Measurements from ENCODE around the gene PIK3C2A. TPM values are rescaled to one million over a fixed set of nuclear protein-coding genes. Genes with fewer than 3 reads are reported as not detected.

PIK3C2A gene
- total RNA-seq, 1 donor from 2014 or later, result 84.9 TPM

GRCh38 chr11:17197431-17197898, 10.3 kb downstream of the PIK3C2A start:
- Mint-ChIP-seq H3K4me3 (ENCODE audit: unreplicated experiment) (no peak overlapping the region), H3K27ac (ENCODE audit: unreplicated experiment) (no peak overlapping the region), H3K27me3 (ENCODE audit: low read depth, unreplicated experiment) (no peaks in the 10 kb centered on the region), H3K36me3 (ENCODE audit: low read depth, unreplicated experiment) (peaks cover 13% of the 10 kb centered on the region), H3K4me1 (ENCODE audit: low read depth, unreplicated experiment) (peaks cover 6% of the 10 kb centered on the region), H3K9me3 (ENCODE audit: unreplicated experiment) (no peaks in the 10 kb centered on the region)
- no peak for TF ChIP-seq CTCF (IDR thresholded peaks at IDR 0.05; ENCODE audit: insufficient read depth, low read depth, low read length)
- TF ChIP-seq EZH2 (IDR thresholded peaks at IDR 0.05; ENCODE audit: insufficient read depth, low read length), result no peak
- Histone ChIP-seq H3K4me3 (ENCODE audit: insufficient read depth, low read depth, low read length) (no peak overlapping the region), H3K36me3 (ENCODE audit: insufficient read depth, low read length) (peaks cover 6% of the 10 kb centered on the region), H4K20me1 (ENCODE audit: insufficient read depth, low read length) (peaks cover 49% of the 10 kb centered on the region), H3K9ac (ENCODE audit: low read length) (no peak overlapping the region), H2AFZ (ENCODE audit: low read depth, low read length) (no peak overlapping the region), H3K27ac (ENCODE audit: low read depth, low read length) (no peak overlapping the region), H3K27me3 (ENCODE audit: insufficient read depth, low read length) (no peaks in the 10 kb centered on the region), H3K4me2 (ENCODE audit: low read length) (peak overlapping the region; percentile 43), H3K79me2 (ENCODE audit: insufficient read depth, low read length) (peaks cover 78% of the 10 kb centered on the region), H3K4me1 (ENCODE audit: insufficient read depth, low read length) (no peaks in the 10 kb centered on the region), H3K9me3 (ENCODE audit: insufficient read depth, low read depth, low read length) (no peaks in the 10 kb centered on the region)
- DNase-seq (ENCODE audit: low read depth), result peak; percentile 36
- peak; percentile 65 for FAIRE-seq

GRCh38 chr11:17188675-17189074, 19.1 kb downstream of the PIK3C2A start:
- H3K36me3 Mint-ChIP-seq (ENCODE audit: low read depth, unreplicated experiment), result peaks cover 15% of the 10 kb centered on the region
- no peak for DNase-seq (ENCODE audit: low read depth)
- Histone ChIP-seq H3K9ac (ENCODE audit: low read length) (no peak overlapping the region), H3K36me3 (ENCODE audit: insufficient read depth, low read length) (no peaks in the 10 kb centered on the region), H3K27me3 (ENCODE audit: insufficient read depth, low read length) (no peaks in the 10 kb centered on the region), H3K9me3 (ENCODE audit: insufficient read depth, low read depth, low read length) (no peaks in the 10 kb centered on the region), H3K27ac (ENCODE audit: low read depth, low read length) (no peak overlapping the region), H4K20me1 (ENCODE audit: insufficient read depth, low read length) (peaks cover 40% of the 10 kb centered on the region), H3K4me2 (ENCODE audit: low read length) (no peak overlapping the region), H3K79me2 (ENCODE audit: insufficient read depth, low read length) (peaks cover 46% of the 10 kb centered on the region), H3K4me3 (ENCODE audit: insufficient read depth, low read depth, low read length) (no peak overlapping the region), H2AFZ (ENCODE audit: low read depth, low read length) (no peak overlapping the region), H3K4me1 (ENCODE audit: insufficient read depth, low read length) (no peaks in the 10 kb centered on the region)
- no peaks in the 10 kb centered on the region for H3K27me3 Mint-ChIP-seq (ENCODE audit: low read depth, unreplicated experiment)
- no peak overlapping the region for H3K4me3 Mint-ChIP-seq (ENCODE audit: unreplicated experiment)
- no peaks in the 10 kb centered on the region for H3K9me3 Mint-ChIP-seq (ENCODE audit: unreplicated experiment)
- peaks cover 10% of the 10 kb centered on the region for H3K4me1 Mint-ChIP-seq (ENCODE audit: low read depth, unreplicated experiment)
- FAIRE-seq, result no peak
- no peak for TF ChIP-seq EZH2 (IDR thresholded peaks at IDR 0.05; ENCODE audit: insufficient read depth, low read length)
- TF ChIP-seq CTCF (IDR thresholded peaks at IDR 0.05; ENCODE audit: insufficient read depth, low read depth, low read length), result no peak
- H3K27ac Mint-ChIP-seq (ENCODE audit: unreplicated experiment), result peak overlapping the region; percentile 4

- H3K36me3 ChIP-seq (ENCODE audit: insufficient read depth, low read length), result no peaks in the 10 kb centered on the region
- H3K36me3 Mint-ChIP-seq (ENCODE audit: low read depth, unreplicated experiment), result peaks cover 11% of the 10 kb centered on the region
- peaks cover 50% of the 10 kb centered on the region for H4K20me1 ChIP-seq (ENCODE audit: insufficient read depth, low read length)
- TF ChIP-seq EZH2 (IDR thresholded peaks at IDR 0.05; ENCODE audit: insufficient read depth, low read length), result no peak
- TF ChIP-seq CTCF (IDR thresholded peaks at IDR 0.05; ENCODE audit: insufficient read depth, low read depth, low read length), result no peak
- H3K9ac ChIP-seq (ENCODE audit: low read length), result no peak overlapping the region
- H3K4me1 ChIP-seq (ENCODE audit: insufficient read depth, low read length), result no peaks in the 10 kb centered on the region
- no peaks in the 10 kb centered on the region for H3K9me3 ChIP-seq (ENCODE audit: insufficient read depth, low read depth, low read length)
- no peak overlapping the region for H2AFZ ChIP-seq (ENCODE audit: low read depth, low read length)
- H3K9me3 Mint-ChIP-seq (ENCODE audit: unreplicated experiment), result no peaks in the 10 kb centered on the region
- FAIRE-seq, result no peak
- peaks cover 10% of the 10 kb centered on the region for H3K4me1 Mint-ChIP-seq (ENCODE audit: low read depth, unreplicated experiment)
- no peak overlapping the region for H3K27ac ChIP-seq (ENCODE audit: low read depth, low read length)
- H3K79me2 ChIP-seq (ENCODE audit: insufficient read depth, low read length), result peaks cover 51% of the 10 kb centered on the region
- no peaks in the 10 kb centered on the region for H3K27me3 Mint-ChIP-seq (ENCODE audit: low read depth, unreplicated experiment)
- H3K4me2 ChIP-seq (ENCODE audit: low read length), result no peak overlapping the region
- no peak overlapping the region for H3K27ac Mint-ChIP-seq (ENCODE audit: unreplicated experiment)
- no peaks in the 10 kb centered on the region for H3K27me3 ChIP-seq (ENCODE audit: insufficient read depth, low read length)
- no peak for DNase-seq (ENCODE audit: low read depth)
- no peak overlapping the region for H3K4me3 Mint-ChIP-seq (ENCODE audit: unreplicated experiment)
- no peak overlapping the region for H3K4me3 ChIP-seq (ENCODE audit: insufficient read depth, low read depth, low read length)
Observed at GRCh38 chr11:17186932-17187692, 20.7 kb downstream of the PIK3C2A start.
